OCI-LY1 (cell line): ENCODE measurements around the gene EMID1.

Source experiments
- CTCF ChIP-seq: fragments of 200-600 bp; sonication (generic), shearing (Covaris generic); IDR thresholded peaks from 2 replicates; pipeline ENCODE4 v1.5.1; 2017; ENCODE audit warnings: mild to moderate bottlenecking, antibody characterized with exemption, low read length, moderate library complexity, mixed read lengths
- EZH2 ChIP-seq: fragments of 200-600 bp; sonication (generic), shearing (Covaris generic); IDR thresholded peaks from 2 replicates; pipeline ENCODE4 v1.8.0; 2017; ENCODE audit warnings: borderline replicate concordance, mixed run types, mild to moderate bottlenecking, antibody characterized with exemption, low read length, moderate library complexity, mixed read lengths

- TF ChIP-seq CTCF, result no peak
- no peak for TF ChIP-seq EZH2
Observed at GRCh38 chr22:29203488-29204454, 1.9 kb upstream of the EMID1 start.
